Measurements from ENCODE around the gene MYO10.
"Not testable (repeated sequence)": the region's sequence is repeated elsewhere in the genome, so short reads cannot be mapped to it uniquely, and the experiment has no call there.

MYO10 gene

GRCh38 chr5:16936150-16936988 is at the start of gene MYO10:
Gene MYO10, minus strand, starts transcription at chr5:16936288. Its CDS starts 480 bp downstream, at chr5:16935808.
- no peak for DNase-seq

GRCh38 chr5:16985304-16985703 is 49.2 kb upstream of the MYO10 start:
- not testable (repeated sequence) for DNase-seq

GRCh38 chr5:16983972-16984371 is 47.9 kb upstream of the MYO10 start:
- DNase-seq = no peak

GRCh38 chr5:16983022-16983639 is 47.0 kb upstream of the MYO10 start:
- DNase-seq = no peak

- DNase-seq = no peak
These were observed 45.6 kb upstream of the MYO10 start for GRCh38 chr5:16981700-16982099.

GRCh38 chr5:16980983-16981382 is 44.9 kb upstream of the MYO10 start:
- DNase-seq = no peak

- no peak for DNase-seq
These were observed 42.2 kb upstream of the MYO10 start for GRCh38 chr5:16978296-16978695.

- DNase-seq = no peak
These were observed 40.5 kb upstream of the MYO10 start for GRCh38 chr5:16976625-16977008.

GRCh38 chr5:16975950-16976624 is 40.0 kb upstream of the MYO10 start:
- DNase-seq = no peak

GRCh38 chr5:16974981-16975380 is 38.9 kb upstream of the MYO10 start:
- no peak for DNase-seq

- no peak for DNase-seq
These were observed 34.7 kb upstream of the MYO10 start for GRCh38 chr5:16970826-16971225.

- no peak for DNase-seq
These were observed 34.2 kb upstream of the MYO10 start for GRCh38 chr5:16970260-16970659.

GRCh38 chr5:16965581-16965980 is 29.5 kb upstream of the MYO10 start:
- no peak for DNase-seq

GRCh38 chr5:16963821-16964220 is 27.7 kb upstream of the MYO10 start:
- DNase-seq = no peak

GRCh38 chr5:16961131-16961530 is 25.0 kb upstream of the MYO10 start:
- no peak for DNase-seq

GRCh38 chr5:16957304-16958196 is 21.5 kb upstream of the MYO10 start:
- no peak for DNase-seq

GRCh38 chr5:16953729-16954128 is 17.6 kb upstream of the MYO10 start:
- no peak for DNase-seq

- no peak for DNase-seq
These were observed 17.0 kb upstream of the MYO10 start for GRCh38 chr5:16952968-16953671.

- no peak for DNase-seq
These were observed 10.6 kb upstream of the MYO10 start for GRCh38 chr5:16946725-16947124.

GRCh38 chr5:16944816-16945562 is 8.9 kb upstream of the MYO10 start:
- DNase-seq = no peak

All from SHP77 (cell line).